Ectodermal cell (in vitro differentiated cells): ENCODE data around the gene TMC5.
"Not testable (repeated sequence)": the region's sequence is repeated elsewhere in the genome, so short reads cannot be mapped to it uniquely, and the experiment has no call there.

Experiments used
- H3K27ac ChIP-seq: 2 replicates; pipeline ENCODE4 v1.7.0; 2013; ENCODE audit warnings: mild to moderate bottlenecking, low read depth, low read length; ENCODE audit not compliant: insufficient read depth, poor library complexity, severe bottlenecking
- H3K27me3 ChIP-seq: 2 replicates; pipeline ENCODE4 v1.7.0; 2013; ENCODE audit warnings: mild to moderate bottlenecking, low read length; ENCODE audit not compliant: insufficient read depth, control insufficient read depth, poor library complexity, severe bottlenecking
- H3K36me3 ChIP-seq: one replicate; pipeline ENCODE4 v1.7.0; 2013; ENCODE audit warnings: low read length; ENCODE audit not compliant: control insufficient read depth, insufficient read depth
- H3K4me1 ChIP-seq: one replicate; pipeline ENCODE4 v1.7.0; 2013; ENCODE audit warnings: low read length; ENCODE audit not compliant: control insufficient read depth, insufficient read depth
- H3K4me3 ChIP-seq: 2 replicates; pipeline ENCODE4 v1.7.0; 2013; ENCODE audit warnings: low read depth, low read length, control low read depth; ENCODE audit not compliant: insufficient read depth
- H3K9me3 ChIP-seq: 2 replicates; pipeline ENCODE4 v1.7.0; 2013; ENCODE audit warnings: mild to moderate bottlenecking, low read length, moderate library complexity; ENCODE audit not compliant: control insufficient read depth
- WGBS, 2 experiments: methylation state at CpG; one replicate each; pipeline ENCODE4 v1.1.7; 2013; ENCODE audit warnings: missing lambda C conversion rate in 2 of 2; 5-methylcytosine and 5-hydroxymethylcytosine counted together

TMC5 gene

GRCh38 chr16:19397373-19397772 is 20.3 kb upstream of the TMC5 start:
- not testable (repeated sequence) for H3K36me3 ChIP-seq, H3K27me3 ChIP-seq, H3K27ac ChIP-seq, H3K9me3 ChIP-seq, H3K4me3 ChIP-seq
- 95 to 100% methylated on average over 2 of the region's 2 CpGs for whole genome bisulfite sequencing, 2 experiments
- H3K4me1 ChIP-seq = peaks cover 19% of the 10 kb centered on the region

- no peak overlapping the region for H3K4me3 ChIP-seq
- H3K9me3 ChIP-seq = peaks cover 2% of the 10 kb centered on the region
- H3K27ac ChIP-seq = no peak overlapping the region
- peaks cover 3% of the 10 kb centered on the region for H3K4me1 ChIP-seq
- H3K27me3 ChIP-seq = no peaks in the 10 kb centered on the region
- no peaks in the 10 kb centered on the region for H3K36me3 ChIP-seq
- WGBS, 2 experiments = 86 to 89% methylated on average over 7 of the region's 7 CpGs
These were observed 17.0 kb upstream of the TMC5 start for GRCh38 chr16:19400711-19401110.

- Histone ChIP-seq H3K36me3 (no peaks in the 10 kb centered on the region), H3K4me1 (no peaks in the 10 kb centered on the region), H3K27ac (no peak overlapping the region), H3K9me3 (no peaks in the 10 kb centered on the region), H3K4me3 (no peak overlapping the region), H3K27me3 (peaks cover 23% of the 10 kb centered on the region)
- WGBS, 2 experiments = 52 to 61% methylated on average over 4 to 5 of the region's 5 CpGs
These were observed 10.7 kb upstream of the TMC5 start for GRCh38 chr16:19406891-19407491.

GRCh38 chr16:19410435-19411171 is 7.1 kb upstream of the TMC5 start:
- H3K36me3 ChIP-seq = no peaks in the 10 kb centered on the region
- peak overlapping the region; percentile 36 for H3K27ac ChIP-seq
- H3K9me3 ChIP-seq = no peaks in the 10 kb centered on the region
- peak overlapping the region; percentile 36 for H3K4me3 ChIP-seq
- 1 to 2% methylated on average over 58 of the region's 58 CpGs for WGBS, 2 experiments
- peaks cover 24% of the 10 kb centered on the region for H3K27me3 ChIP-seq
- no peaks in the 10 kb centered on the region for H3K4me1 ChIP-seq

GRCh38 chr16:19411298-19411697 is 6.4 kb upstream of the TMC5 start:
- H3K36me3 ChIP-seq = no peaks in the 10 kb centered on the region

GRCh38 chr16:19412055-19412454 is 5.6 kb upstream of the TMC5 start:
- H3K27ac ChIP-seq, H3K36me3 ChIP-seq, H3K9me3 ChIP-seq, H3K4me1 ChIP-seq, H3K4me3 ChIP-seq: not testable (repeated sequence)
- peaks cover 24% of the 10 kb centered on the region for H3K27me3 ChIP-seq
- WGBS, 2 experiments = 92 to 97% methylated on average over 7 of the region's 7 CpGs

More at GRCh38 chr16:19411298-19411697, 6.4 kb upstream of the TMC5 start:
- no peaks in the 10 kb centered on the region for H3K9me3 ChIP-seq
- H3K4me3 ChIP-seq = peak overlapping the region; percentile 36
- H3K4me1 ChIP-seq = no peaks in the 10 kb centered on the region
- H3K27ac ChIP-seq = no peak overlapping the region
- WGBS, 2 experiments = 82 to 88% methylated on average over 3 of the region's 3 CpGs
- peaks cover 24% of the 10 kb centered on the region for H3K27me3 ChIP-seq

GRCh38 chr16:19415461-19415860 is 2.2 kb upstream of the TMC5 start:
- 90 to 91% methylated on average over 5 of the region's 5 CpGs for WGBS, 2 experiments
- no peaks in the 10 kb centered on the region for H3K4me1 ChIP-seq
- no peaks in the 10 kb centered on the region for H3K36me3 ChIP-seq

GRCh38 chr16:19415918-19416317 is 1.8 kb upstream of the TMC5 start:
- WGBS, 2 experiments = 75 to 100% methylated on average over 1 of the region's 2 CpGs

More at GRCh38 chr16:19415461-19415860, 2.2 kb upstream of the TMC5 start:
- Histone ChIP-seq H3K27ac (no peak overlapping the region), H3K27me3 (peaks cover 17% of the 10 kb centered on the region), H3K9me3 (no peaks in the 10 kb centered on the region), H3K4me3 (no peak overlapping the region)

GRCh38 chr16:19418200-19418599 is 517 bp downstream of the TMC5 start:
- no peaks in the 10 kb centered on the region for H3K27me3 ChIP-seq
- 96 to 97% methylated on average over 4 of the region's 4 CpGs for WGBS, 2 experiments
- H3K9me3 ChIP-seq = no peaks in the 10 kb centered on the region
- no peaks in the 10 kb centered on the region for H3K4me1 ChIP-seq
- H3K4me3 ChIP-seq = no peak overlapping the region
- H3K36me3 ChIP-seq = no peaks in the 10 kb centered on the region
- no peak overlapping the region for H3K27ac ChIP-seq

More at GRCh38 chr16:19415918-19416317, 1.8 kb upstream of the TMC5 start:
- no peaks in the 10 kb centered on the region for H3K36me3 ChIP-seq
- peaks cover 12% of the 10 kb centered on the region for H3K27me3 ChIP-seq
- H3K4me1 ChIP-seq = no peaks in the 10 kb centered on the region
- H3K4me3 ChIP-seq = no peak overlapping the region
- no peaks in the 10 kb centered on the region for H3K9me3 ChIP-seq
- no peak overlapping the region for H3K27ac ChIP-seq

GRCh38 chr16:19419698-19420075 is 2.0 kb downstream of the TMC5 start:
- no peaks in the 10 kb centered on the region for H3K4me1 ChIP-seq
- H3K9me3 ChIP-seq = no peaks in the 10 kb centered on the region
- H3K27me3 ChIP-seq = no peaks in the 10 kb centered on the region
- no peaks in the 10 kb centered on the region for H3K36me3 ChIP-seq
- 95 to 96% methylated on average over 9 of the region's 9 CpGs for WGBS, 2 experiments
- H3K4me3 ChIP-seq = no peak overlapping the region
- H3K27ac ChIP-seq = no peak overlapping the region
